HEK293T (cell line): Measurements from ENCODE around the gene BCL11A.

Experiments used
- ARNT ChIP-seq: fragments of 450-650 bp; IDR thresholded peaks from 2 replicates; pipeline ENCODE4 v1.6.1; 2017; ENCODE audit warnings: mild to moderate bottlenecking
- BHLHE40 ChIP-seq: fragments of 450-650 bp; IDR thresholded peaks from 2 replicates; pipeline ENCODE4 v1.6.1; 2016; ENCODE audit warnings: mild to moderate bottlenecking, moderate library complexity, borderline replicate concordance
- CTBP1 ChIP-seq: fragments of 450-650 bp; IDR thresholded peaks from 2 replicates; pipeline ENCODE4 v1.6.1; 2016; ENCODE audit warnings: borderline replicate concordance
- ELF4 ChIP-seq: fragments of 450-650 bp; IDR thresholded peaks from 2 replicates; pipeline ENCODE4 v1.6.1; 2017; ENCODE audit warnings: antibody characterized with exemption
- FOXA1 ChIP-seq: fragments of 450-650 bp; IDR thresholded peaks from 2 replicates; pipeline ENCODE4 v1.6.1; 2016; ENCODE audit warnings: mild to moderate bottlenecking
- FOXK2 ChIP-seq: fragments of 450-650 bp; IDR thresholded peaks from 2 replicates; pipeline ENCODE4 v1.6.1; 2016; ENCODE audit warnings: mild to moderate bottlenecking
- HDGF ChIP-seq: fragments of 450-650 bp; IDR thresholded peaks from 2 replicates; pipeline ENCODE4 v1.6.1; 2017; ENCODE audit warnings: antibody characterized with exemption, borderline replicate concordance
- NFRKB ChIP-seq: fragments of 450-650 bp; IDR thresholded peaks from 2 replicates; pipeline ENCODE4 v1.6.1; 2016; ENCODE audit warnings: mild to moderate bottlenecking, moderate library complexity
- PKNOX1 ChIP-seq: fragments of 450-650 bp; IDR thresholded peaks from 2 replicates; pipeline ENCODE4 v1.6.1; 2016
- SP1 ChIP-seq: fragments of 450-650 bp; IDR thresholded peaks from 2 replicates; pipeline ENCODE4 v1.6.1; 2017
- SUZ12 ChIP-seq: fragments of 450-650 bp; IDR thresholded peaks from 2 replicates; pipeline ENCODE4 v1.6.1; 2016; ENCODE audit warnings: mild to moderate bottlenecking
- TARDBP ChIP-seq: fragments of 450-650 bp; IDR thresholded peaks from 2 replicates; pipeline ENCODE4 v1.6.1; 2016
- ZNF384 ChIP-seq: fragments of 450-650 bp; IDR thresholded peaks from 2 replicates; pipeline ENCODE4 v1.6.1; 2016

GRCh38 chr2:60473546-60473945, 79.9 kb downstream of the BCL11A start:
- TF ChIP-seq ARNT (no peak), ELF4 (no peak), FOXK2 (no peak), SP1 (no peak), PKNOX1 (no peak), FOXA1 (no peak), TARDBP (no peak), SUZ12 (no peak), ZNF384 (no peak), BHLHE40 (no peak), NFRKB (no peak), HDGF (no peak), CTBP1 (no peak)
